ENCODE results near the gene GLG1.
"Not testable (repeated sequence)": the region's sequence is repeated elsewhere in the genome, so short reads cannot be mapped to it uniquely, and the experiment has no call there.

Gene GLG1

DNA sequence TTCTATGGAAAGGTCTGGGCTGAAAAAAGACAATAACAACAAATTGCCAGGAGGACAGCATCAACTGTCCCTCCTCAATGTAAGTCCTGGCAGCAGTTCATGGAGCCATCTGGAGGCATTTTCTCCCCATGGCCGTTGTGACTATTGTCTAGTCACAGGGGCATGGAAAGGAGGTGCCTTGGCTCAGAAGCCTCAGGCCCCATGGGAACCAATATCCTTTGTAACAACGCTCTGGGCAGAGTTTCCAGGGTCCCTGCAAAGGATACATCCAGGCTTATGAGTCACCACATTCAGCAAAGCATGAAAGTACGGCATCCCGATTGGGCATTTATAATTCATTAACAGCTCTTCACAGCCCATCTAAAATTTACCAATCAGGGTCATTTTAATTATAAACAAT lies 85.2 kb downstream of the GLG1 start:
- peak; percentile 84 for ATAC-seq
- TF ChIP-seq ARNTL (CRISPR knock-in tag; IDR thresholded peaks at IDR 0.05; ENCODE audit: borderline replicate concordance, low read depth) (no peak), ZFP3 (CRISPR knock-in tag; IDR thresholded peaks at IDR 0.05) (0 out of 2 replicates have a peak, but pooled peaks have one; percentile 10)

DNA sequence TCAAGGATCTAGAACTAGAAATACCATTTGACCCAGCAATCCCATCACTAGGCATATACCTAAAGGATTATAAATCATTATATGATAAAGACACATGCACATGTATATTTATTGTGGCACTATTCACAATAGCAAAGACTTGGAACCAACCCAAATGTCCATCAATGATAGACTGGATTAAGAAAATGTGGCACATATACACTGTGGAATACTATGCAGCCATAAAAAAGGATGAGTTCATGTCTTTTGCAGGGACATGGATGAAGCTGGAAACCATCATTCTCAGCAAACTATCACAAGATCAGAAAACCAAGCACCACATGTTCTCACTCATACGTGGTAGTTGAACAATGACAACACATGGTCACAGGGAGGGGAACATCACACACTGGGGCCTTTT lies 88.0 kb downstream of the GLG1 start:
- ATAC-seq: not testable (repeated sequence)

DNA sequence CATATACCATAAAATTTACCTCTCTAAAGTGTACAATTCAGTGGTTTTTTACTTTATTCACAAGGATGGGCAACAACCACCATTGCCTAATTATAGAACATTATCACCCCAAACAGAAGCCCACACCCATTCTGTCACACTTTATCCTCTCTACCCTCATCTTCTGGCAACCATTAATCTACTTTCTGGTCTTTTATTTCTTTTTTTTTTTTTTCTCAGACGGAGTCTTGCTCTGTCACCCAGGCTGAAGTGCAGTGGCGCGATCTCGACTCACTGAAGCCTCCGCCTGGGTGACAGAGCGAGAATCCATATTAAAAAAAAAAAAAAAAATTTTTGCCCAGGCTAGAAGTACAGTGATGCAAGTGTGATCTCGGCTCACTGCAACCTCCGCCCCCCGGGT lies 95.0 kb downstream of the GLG1 start:
- TF ChIP-seq ISL1 (CRISPR knock-in tag; IDR thresholded peaks at IDR 0.05): no peak
- no peak for TF ChIP-seq ZC3H10 (CRISPR knock-in tag; IDR thresholded peaks at IDR 0.05)
- TF ChIP-seq ZNF565 (CRISPR knock-in tag; conservative IDR thresholded peaks at IDR 0.05; ENCODE audit: low read depth): no peak
- no peak for TF ChIP-seq BACH2 (CRISPR knock-in tag; IDR thresholded peaks at IDR 0.05; ENCODE audit: borderline replicate concordance)
- no peak for TF ChIP-seq ZFP3 (CRISPR knock-in tag; IDR thresholded peaks at IDR 0.05)
- TF ChIP-seq, protein P1, sequence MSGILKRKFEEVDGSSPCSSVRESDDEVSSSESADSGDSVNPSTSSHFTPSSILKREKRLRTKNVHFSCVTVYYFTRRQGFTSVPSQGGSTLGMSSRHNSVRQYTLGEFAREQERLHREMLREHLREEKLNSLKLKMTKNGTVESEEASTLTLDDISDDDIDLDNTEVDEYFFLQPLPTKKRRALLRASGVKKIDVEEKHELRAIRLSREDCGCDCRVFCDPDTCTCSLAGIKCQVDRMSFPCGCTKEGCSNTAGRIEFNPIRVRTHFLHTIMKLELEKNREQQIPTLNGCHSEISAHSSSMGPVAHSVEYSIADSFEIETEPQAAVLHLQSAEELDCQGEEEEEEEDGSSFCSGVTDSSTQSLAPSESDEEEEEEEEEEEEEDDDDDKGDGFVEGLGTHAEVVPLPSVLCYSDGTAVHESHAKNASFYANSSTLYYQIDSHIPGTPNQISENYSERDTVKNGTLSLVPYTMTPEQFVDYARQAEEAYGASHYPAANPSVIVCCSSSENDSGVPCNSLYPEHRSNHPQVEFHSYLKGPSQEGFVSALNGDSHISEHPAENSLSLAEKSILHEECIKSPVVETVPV (CRISPR knock-in tag; IDR thresholded peaks at IDR 0.05): no peak
- no peak for ATAC-seq

DNA sequence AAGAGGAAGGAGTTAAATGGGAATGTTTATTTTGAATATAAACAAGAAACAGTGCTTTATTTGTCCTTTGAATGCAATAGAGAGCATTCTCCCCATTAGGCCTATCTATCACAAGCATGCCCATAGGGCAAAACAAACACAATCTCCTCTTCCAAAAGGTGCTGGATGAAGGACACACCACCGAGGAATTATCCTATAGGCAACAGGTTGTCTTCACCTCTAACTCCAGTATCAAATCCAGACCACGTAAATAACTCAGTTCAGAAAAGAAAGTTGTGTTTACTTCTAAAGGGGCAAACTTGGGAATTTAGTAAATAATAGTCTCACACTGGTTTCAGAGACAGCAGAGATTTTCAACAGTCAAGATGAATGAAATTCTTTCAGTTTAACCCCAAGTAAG lies 101.9 kb downstream of the GLG1 start:
- ATAC-seq: no peak
- TF ChIP-seq ZNF8 (CRISPR knock-in tag; IDR thresholded peaks at IDR 0.05): no peak
- no peak for TF ChIP-seq TOX (CRISPR knock-in tag; IDR thresholded peaks at IDR 0.05; ENCODE audit: borderline replicate concordance)
- no peak for TF ChIP-seq BACH2 (CRISPR knock-in tag; IDR thresholded peaks at IDR 0.05; ENCODE audit: borderline replicate concordance)
- no peak for TF ChIP-seq ZC3H10 (CRISPR knock-in tag; IDR thresholded peaks at IDR 0.05)
- TF ChIP-seq CSDC2 (CRISPR knock-in tag; IDR thresholded peaks at IDR 0.05): no peak
- no peak for TF ChIP-seq SNAI2 (CRISPR knock-in tag; IDR thresholded peaks at IDR 0.05)
- TF ChIP-seq, protein P2, sequence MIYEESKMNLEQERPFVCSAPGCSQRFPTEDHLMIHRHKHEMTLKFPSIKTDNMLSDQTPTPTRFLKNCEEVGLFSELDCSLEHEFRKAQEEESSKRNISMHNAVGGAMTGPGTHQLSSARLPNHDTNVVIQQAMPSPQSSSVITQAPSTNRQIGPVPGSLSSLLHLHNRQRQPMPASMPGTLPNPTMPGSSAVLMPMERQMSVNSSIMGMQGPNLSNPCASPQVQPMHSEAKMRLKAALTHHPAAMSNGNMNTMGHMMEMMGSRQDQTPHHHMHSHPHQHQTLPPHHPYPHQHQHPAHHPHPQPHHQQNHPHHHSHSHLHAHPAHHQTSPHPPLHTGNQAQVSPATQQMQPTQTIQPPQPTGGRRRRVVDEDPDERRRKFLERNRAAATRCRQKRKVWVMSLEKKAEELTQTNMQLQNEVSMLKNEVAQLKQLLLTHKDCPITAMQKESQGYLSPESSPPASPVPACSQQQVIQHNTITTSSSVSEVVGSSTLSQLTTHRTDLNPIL (CRISPR knock-in tag; IDR thresholded peaks at IDR 0.05; ENCODE audit: low read depth): no peak
- TF ChIP-seq ZFP3 (CRISPR knock-in tag; IDR thresholded peaks at IDR 0.05): no peak
- no peak for TF ChIP-seq ESRRG (CRISPR knock-in tag; IDR thresholded peaks at IDR 0.05)
- no peak for TF ChIP-seq RARB (CRISPR knock-in tag; IDR thresholded peaks at IDR 0.05)
- TF ChIP-seq, protein P3, sequence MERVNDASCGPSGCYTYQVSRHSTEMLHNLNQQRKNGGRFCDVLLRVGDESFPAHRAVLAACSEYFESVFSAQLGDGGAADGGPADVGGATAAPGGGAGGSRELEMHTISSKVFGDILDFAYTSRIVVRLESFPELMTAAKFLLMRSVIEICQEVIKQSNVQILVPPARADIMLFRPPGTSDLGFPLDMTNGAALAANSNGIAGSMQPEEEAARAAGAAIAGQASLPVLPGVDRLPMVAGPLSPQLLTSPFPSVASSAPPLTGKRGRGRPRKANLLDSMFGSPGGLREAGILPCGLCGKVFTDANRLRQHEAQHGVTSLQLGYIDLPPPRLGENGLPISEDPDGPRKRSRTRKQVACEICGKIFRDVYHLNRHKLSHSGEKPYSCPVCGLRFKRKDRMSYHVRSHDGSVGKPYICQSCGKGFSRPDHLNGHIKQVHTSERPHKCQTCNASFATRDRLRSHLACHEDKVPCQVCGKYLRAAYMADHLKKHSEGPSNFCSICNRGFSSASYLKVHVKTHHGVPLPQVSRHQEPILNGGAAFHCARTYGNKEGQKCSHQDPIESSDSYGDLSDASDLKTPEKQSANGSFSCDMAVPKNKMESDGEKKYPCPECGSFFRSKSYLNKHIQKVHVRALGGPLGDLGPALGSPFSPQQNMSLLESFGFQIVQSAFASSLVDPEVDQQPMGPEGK (CRISPR knock-in tag; IDR thresholded peaks at IDR 0.05; ENCODE audit: borderline replicate concordance): no peak
- TF ChIP-seq ARNTL (CRISPR knock-in tag; IDR thresholded peaks at IDR 0.05; ENCODE audit: borderline replicate concordance, low read depth): no peak
- TF ChIP-seq ZFP30 (CRISPR knock-in tag; IDR thresholded peaks at IDR 0.05): no peak
- TF ChIP-seq, protein P4, sequence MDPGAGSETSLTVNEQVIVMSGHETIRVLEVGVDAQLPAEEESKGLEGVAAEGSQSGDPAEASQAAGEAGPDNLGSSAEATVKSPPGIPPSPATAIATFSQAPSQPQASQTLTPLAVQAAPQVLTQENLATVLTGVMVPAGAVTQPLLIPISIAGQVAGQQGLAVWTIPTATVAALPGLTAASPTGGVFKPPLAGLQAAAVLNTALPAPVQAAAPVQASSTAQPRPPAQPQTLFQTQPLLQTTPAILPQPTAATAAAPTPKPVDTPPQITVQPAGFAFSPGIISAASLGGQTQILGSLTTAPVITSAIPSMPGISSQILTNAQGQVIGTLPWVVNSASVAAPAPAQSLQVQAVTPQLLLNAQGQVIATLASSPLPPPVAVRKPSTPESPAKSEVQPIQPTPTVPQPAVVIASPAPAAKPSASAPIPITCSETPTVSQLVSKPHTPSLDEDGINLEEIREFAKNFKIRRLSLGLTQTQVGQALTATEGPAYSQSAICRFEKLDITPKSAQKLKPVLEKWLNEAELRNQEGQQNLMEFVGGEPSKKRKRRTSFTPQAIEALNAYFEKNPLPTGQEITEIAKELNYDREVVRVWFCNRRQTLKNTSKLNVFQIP (CRISPR knock-in tag; IDR thresholded peaks at IDR 0.05; ENCODE audit: borderline replicate concordance, low read depth): no peak
- TF ChIP-seq ZNF70 (CRISPR knock-in tag; IDR thresholded peaks at IDR 0.05): no peak
- TF ChIP-seq PPARA (CRISPR knock-in tag; IDR thresholded peaks at IDR 0.05; ENCODE audit: borderline replicate concordance): no peak
- TF ChIP-seq, protein P5, sequence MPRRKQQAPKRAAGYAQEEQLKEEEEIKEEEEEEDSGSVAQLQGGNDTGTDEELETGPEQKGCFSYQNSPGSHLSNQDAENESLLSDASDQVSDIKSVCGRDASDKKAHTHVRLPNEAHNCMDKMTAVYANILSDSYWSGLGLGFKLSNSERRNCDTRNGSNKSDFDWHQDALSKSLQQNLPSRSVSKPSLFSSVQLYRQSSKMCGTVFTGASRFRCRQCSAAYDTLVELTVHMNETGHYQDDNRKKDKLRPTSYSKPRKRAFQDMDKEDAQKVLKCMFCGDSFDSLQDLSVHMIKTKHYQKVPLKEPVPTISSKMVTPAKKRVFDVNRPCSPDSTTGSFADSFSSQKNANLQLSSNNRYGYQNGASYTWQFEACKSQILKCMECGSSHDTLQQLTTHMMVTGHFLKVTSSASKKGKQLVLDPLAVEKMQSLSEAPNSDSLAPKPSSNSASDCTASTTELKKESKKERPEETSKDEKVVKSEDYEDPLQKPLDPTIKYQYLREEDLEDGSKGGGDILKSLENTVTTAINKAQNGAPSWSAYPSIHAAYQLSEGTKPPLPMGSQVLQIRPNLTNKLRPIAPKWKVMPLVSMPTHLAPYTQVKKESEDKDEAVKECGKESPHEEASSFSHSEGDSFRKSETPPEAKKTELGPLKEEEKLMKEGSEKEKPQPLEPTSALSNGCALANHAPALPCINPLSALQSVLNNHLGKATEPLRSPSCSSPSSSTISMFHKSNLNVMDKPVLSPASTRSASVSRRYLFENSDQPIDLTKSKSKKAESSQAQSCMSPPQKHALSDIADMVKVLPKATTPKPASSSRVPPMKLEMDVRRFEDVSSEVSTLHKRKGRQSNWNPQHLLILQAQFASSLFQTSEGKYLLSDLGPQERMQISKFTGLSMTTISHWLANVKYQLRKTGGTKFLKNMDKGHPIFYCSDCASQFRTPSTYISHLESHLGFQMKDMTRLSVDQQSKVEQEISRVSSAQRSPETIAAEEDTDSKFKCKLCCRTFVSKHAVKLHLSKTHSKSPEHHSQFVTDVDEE (CRISPR knock-in tag; IDR thresholded peaks at IDR 0.05): no peak
- no peak for TF ChIP-seq OSR1 (CRISPR knock-in tag; IDR thresholded peaks at IDR 0.05)
- no peak for TF ChIP-seq ISL1 (CRISPR knock-in tag; IDR thresholded peaks at IDR 0.05)

Data from SK-N-SH treated with all-trans-retinoic acid at 6 μM for 48 hours (cell line).